Activated gamma-delta T cell treated with anti-CD3 and anti-CD28 coated beads, Interleukin-2, amount 50 U/mL, for 16 hours (primary cell): Measurements from ENCODE around the gene LTO1.
"Not testable (repeated sequence)": the region's sequence is repeated elsewhere in the genome, so short reads cannot be mapped to it uniquely, and the experiment has no call there.

Experiments
- DNase-seq: peaks from one replicate; pipeline ENCODE4 v3.0.0-alpha.2; 2020; ENCODE audit warnings: low read depth

LTO1 gene

GRCh38 chr11:69632900-69633299, 42.3 kb downstream of the LTO1 start:
- no peak for DNase-seq

GRCh38 chr11:69630424-69630823, 44.7 kb downstream of the LTO1 start:
- no peak for DNase-seq

- DNase-seq = no peak
Observed at GRCh38 chr11:69630017-69630416, 45.1 kb downstream of the LTO1 start.

- DNase-seq = no peak
Observed at GRCh38 chr11:69627551-69627950, 47.6 kb downstream of the LTO1 start.

GRCh38 chr11:69625476-69625875, 49.7 kb downstream of the LTO1 start:
- no peak for DNase-seq

GRCh38 chr11:69624293-69624692, 50.9 kb downstream of the LTO1 start:
- no peak for DNase-seq

GRCh38 chr11:69622097-69622681, 53.0 kb downstream of the LTO1 start:
- not testable (repeated sequence) for DNase-seq

GRCh38 chr11:69620683-69621290, 54.4 kb downstream of the LTO1 start:
- no peak for DNase-seq

GRCh38 chr11:69618237-69618636, 56.9 kb downstream of the LTO1 start:
- no peak for DNase-seq

GRCh38 chr11:69617682-69618081, 57.5 kb downstream of the LTO1 start:
- DNase-seq = no peak

GRCh38 chr11:69617220-69617619, 57.9 kb downstream of the LTO1 start:
- no peak for DNase-seq
